Astrocyte (in vitro differentiated cells and primary cell): ENCODE measurements around the gene UBE2J2. TPM values are rescaled to one million over a fixed set of nuclear protein-coding genes. Genes with fewer than 3 reads are reported as not detected.
A peak's percentile ranks its signal among the peaks of the same experiment; 100 is the strongest.

Experiments
- DNase-seq: peaks from one replicate; pipeline ENCODE4 v3.0.0-alpha.2; 2010; ENCODE audit warnings: low read depth
- FAIRE-seq: peaks from 2 replicates; lab custom pipeline; 2011; peaks lifted over from hg19 to GRCh38; lab: Jason Lieb, UNC
- H2AFZ ChIP-seq: 2 replicates; pipeline ENCODE4 v1.6.0; 2012; ENCODE audit warnings: low read depth, low read length, inconsistent platforms
- H3K27ac ChIP-seq: 2 replicates; pipeline ENCODE4 v1.5.1; 2011; ENCODE audit warnings: low read depth, low read length, inconsistent platforms
- H3K27me3 ChIP-seq: 2 replicates; pipeline ENCODE4 v1.6.0; 2011; ENCODE audit warnings: low read length, inconsistent platforms; ENCODE audit not compliant: insufficient read depth
- H3K36me3 ChIP-seq: 2 replicates; pipeline ENCODE4 v1.5.1; 2011; ENCODE audit warnings: low read length, inconsistent platforms; ENCODE audit not compliant: insufficient read depth
- H3K4me1 ChIP-seq: 2 replicates; pipeline ENCODE4 v1.5.1; 2011; ENCODE audit warnings: low read length, inconsistent platforms; ENCODE audit not compliant: insufficient read depth
- H3K4me2 ChIP-seq: 2 replicates; pipeline ENCODE4 v1.6.0; 2012; ENCODE audit warnings: low read length, inconsistent platforms
- H3K4me3 ChIP-seq: 2 replicates; pipeline ENCODE4 v1.5.1; 2011; ENCODE audit warnings: low read depth, mild to moderate bottlenecking, low read length, inconsistent platforms; ENCODE audit not compliant: insufficient read depth
- H3K79me2 ChIP-seq: 2 replicates; pipeline ENCODE4 v1.6.0; 2012; ENCODE audit warnings: mild to moderate bottlenecking, low read length, inconsistent platforms; ENCODE audit not compliant: insufficient read depth
- H3K9ac ChIP-seq: 2 replicates; pipeline ENCODE4 v1.6.0; 2012; ENCODE audit warnings: mild to moderate bottlenecking, low read length, inconsistent platforms
- H3K9me3 ChIP-seq: 2 replicates; pipeline ENCODE4 v1.5.1; 2012; ENCODE audit warnings: low read depth, mild to moderate bottlenecking, low read length, inconsistent platforms; ENCODE audit not compliant: insufficient read depth
- H4K20me1 ChIP-seq: 2 replicates; pipeline ENCODE4 v1.6.0; 2012; ENCODE audit warnings: low read length, inconsistent platforms; ENCODE audit not compliant: insufficient read depth
- H3K27ac Mint-ChIP-seq: one replicate; pipeline ENCODE4 v1.8.0; 2021; ENCODE audit warnings: mild to moderate bottlenecking, mixed read lengths; ENCODE audit not compliant: unreplicated experiment
- H3K27me3 Mint-ChIP-seq: one replicate; pipeline ENCODE4 v1.8.0; 2021; ENCODE audit warnings: low read depth, mixed read lengths; ENCODE audit not compliant: unreplicated experiment
- H3K36me3 Mint-ChIP-seq: one replicate; pipeline ENCODE4 v1.8.0; 2021; ENCODE audit warnings: low read depth, mixed read lengths; ENCODE audit not compliant: unreplicated experiment
- H3K4me1 Mint-ChIP-seq: one replicate; pipeline ENCODE4 v1.8.0; 2021; ENCODE audit warnings: low read depth, mixed read lengths; ENCODE audit not compliant: unreplicated experiment
- H3K4me3 Mint-ChIP-seq: one replicate; pipeline ENCODE4 v1.8.0; 2021; ENCODE audit warnings: mild to moderate bottlenecking, moderate library complexity, mixed read lengths; ENCODE audit not compliant: unreplicated experiment
- H3K9me3 Mint-ChIP-seq: one replicate; pipeline ENCODE4 v1.8.0; 2021; ENCODE audit warnings: mild to moderate bottlenecking, mixed read lengths; ENCODE audit not compliant: unreplicated experiment
- CTCF ChIP-seq: IDR thresholded peaks from 2 replicates; pipeline ENCODE4 v1.5.1; 2011; ENCODE audit warnings: low read depth, mild to moderate bottlenecking, inconsistent platforms, low read length, moderate library complexity; ENCODE audit not compliant: insufficient read depth
- EZH2 ChIP-seq: IDR thresholded peaks from 2 replicates; pipeline ENCODE4 v1.6.1; 2012; ENCODE audit warnings: mild to moderate bottlenecking, low read length, inconsistent platforms; ENCODE audit not compliant: insufficient read depth
- total RNA-seq: library from RNA; stranded (reverse); gene quantifications from 2 replicates; pipeline ENCODE4 v1.2.1, GENCODE V29; 2021

Gene UBE2J2
- total RNA-seq, 1 donor from 2014 or later = 67.4 TPM

GRCh38 chr1:1312450-1313314 is 39.0 kb upstream of the UBE2J2 start:
- no peaks in the 10 kb centered on the region for H3K27me3 ChIP-seq
- H3K4me1 ChIP-seq = peaks cover 11% of the 10 kb centered on the region
- no peak overlapping the region for H3K4me2 ChIP-seq
- DNase-seq = no peak
- H3K4me3 Mint-ChIP-seq = no peak overlapping the region
- peaks cover 57% of the 10 kb centered on the region for H3K79me2 ChIP-seq
- H3K27ac ChIP-seq = no peak overlapping the region
- H3K4me3 ChIP-seq = no peak overlapping the region
- no peaks in the 10 kb centered on the region for H3K27me3 Mint-ChIP-seq
- H3K36me3 ChIP-seq = peaks cover 14% of the 10 kb centered on the region
- peaks cover 9% of the 10 kb centered on the region for H3K36me3 Mint-ChIP-seq
- TF ChIP-seq CTCF (no peak), EZH2 (no peak)
- peaks cover 6% of the 10 kb centered on the region for H3K4me1 Mint-ChIP-seq
- no peak overlapping the region for H2AFZ ChIP-seq
- no peaks in the 10 kb centered on the region for H3K9me3 Mint-ChIP-seq
- H3K9me3 ChIP-seq = no peaks in the 10 kb centered on the region
- H3K9ac ChIP-seq = no peak overlapping the region
- peaks cover 66% of the 10 kb centered on the region for H4K20me1 ChIP-seq
- no peak for FAIRE-seq
- H3K27ac Mint-ChIP-seq = no peak overlapping the region

GRCh38 chr1:1311107-1312104 is 37.8 kb upstream of the UBE2J2 start:
- H3K4me3 ChIP-seq = no peak overlapping the region
- no peak overlapping the region for H3K4me2 ChIP-seq
- H3K9ac ChIP-seq = no peak overlapping the region
- no peaks in the 10 kb centered on the region for H3K9me3 ChIP-seq
- no peak overlapping the region for H2AFZ ChIP-seq
- no peak overlapping the region for H3K27ac ChIP-seq
- Mint-ChIP-seq H3K4me3 (no peak overlapping the region), H3K9me3 (no peaks in the 10 kb centered on the region), H3K27ac (peak overlapping the region; percentile 53), H3K27me3 (no peaks in the 10 kb centered on the region), H3K36me3 (peaks cover 6% of the 10 kb centered on the region), H3K4me1 (peaks cover 6% of the 10 kb centered on the region)
- H3K79me2 ChIP-seq = peaks cover 60% of the 10 kb centered on the region
- no peak for FAIRE-seq
- H3K36me3 ChIP-seq = peaks cover 12% of the 10 kb centered on the region
- H3K4me1 ChIP-seq = peaks cover 19% of the 10 kb centered on the region
- H3K27me3 ChIP-seq = no peaks in the 10 kb centered on the region
- peaks cover 69% of the 10 kb centered on the region for H4K20me1 ChIP-seq
- no peak for DNase-seq
- TF ChIP-seq CTCF (no peak), EZH2 (no peak)
